ENCODE results near the gene TRIP12.
"Not testable (repeated sequence)": the region's sequence is repeated elsewhere in the genome, so short reads cannot be mapped to it uniquely, and the experiment has no call there.

The TRIP12 gene

GRCh38 chr2:229921892-229922448 is at the start of gene TRIP12:
TSS of gene TRIP12 (minus strand) at chr2:229922009. CDS start at chr2:229880079, 41,930 bp downstream.
- DNase-seq, result peak; percentile 90

GRCh38 chr2:229971298-229971790 is 49.5 kb upstream of the TRIP12 start:
- peak; percentile 18 for DNase-seq

- no peak for DNase-seq
These were observed 48.6 kb upstream of the TRIP12 start for GRCh38 chr2:229970406-229970805.

GRCh38 chr2:229969921-229970320 is 48.1 kb upstream of the TRIP12 start:
- DNase-seq, result no peak

GRCh38 chr2:229963596-229963995 is 41.8 kb upstream of the TRIP12 start:
- DNase-seq, result not testable (repeated sequence)

GRCh38 chr2:229956491-229956890 is 34.7 kb upstream of the TRIP12 start:
- DNase-seq, result no peak

GRCh38 chr2:229955663-229956062 is 33.9 kb upstream of the TRIP12 start:
- DNase-seq, result no peak

- DNase-seq, result no peak
These were observed 30.5 kb upstream of the TRIP12 start for GRCh38 chr2:229952256-229952835.

- DNase-seq, result no peak
These were observed 25.7 kb upstream of the TRIP12 start for GRCh38 chr2:229947544-229947943.

- no peak for DNase-seq
These were observed 24.2 kb upstream of the TRIP12 start for GRCh38 chr2:229945975-229946374.

- DNase-seq, result no peak
These were observed 22.1 kb upstream of the TRIP12 start for GRCh38 chr2:229943770-229944449.

- no peak for DNase-seq
These were observed 21.4 kb upstream of the TRIP12 start for GRCh38 chr2:229943171-229943570.

- DNase-seq, result no peak
These were observed 20.9 kb upstream of the TRIP12 start for GRCh38 chr2:229942671-229943070.

- no peak for DNase-seq
These were observed 15.7 kb upstream of the TRIP12 start for GRCh38 chr2:229937537-229937936.

GRCh38 chr2:229931241-229931640 is 9.4 kb upstream of the TRIP12 start:
- DNase-seq, result no peak

- no peak for DNase-seq
These were observed 8.8 kb upstream of the TRIP12 start for GRCh38 chr2:229930656-229931055.

GRCh38 chr2:229927817-229928321 is 6.1 kb upstream of the TRIP12 start:
- no peak for DNase-seq

- no peak for DNase-seq
These were observed 3.4 kb upstream of the TRIP12 start for GRCh38 chr2:229925201-229925600.

- not testable (repeated sequence) for DNase-seq
These were observed 2.7 kb upstream of the TRIP12 start for GRCh38 chr2:229924541-229924940.

GRCh38 chr2:229922449-229923386 is 909 bp upstream of the TRIP12 start, which contains the start of gene FBXO36:
TSS of gene FBXO36 (plus strand) at chr2:229922503. CDS start at chr2:229922514, 11 bp downstream.
- DNase-seq, result peak; percentile 90

- DNase-seq, result no peak
These were observed 513 bp downstream of the TRIP12 start for GRCh38 chr2:229921101-229921891.
